Left hindlimb (tissue), 1 donor: ENCODE measurements around the gene PLEKHG7.
"Not testable (repeated sequence)": the region's sequence is repeated elsewhere in the genome, so short reads cannot be mapped to it uniquely, and the experiment has no call there.

ENCODE experiments used
- DNase-seq: peaks from one replicate; pipeline ENCODE4 v3.0.0-alpha.2; 2018

PLEKHG7 gene

GRCh38 chr12:92753976-92754885, 51.4 kb downstream of the PLEKHG7 start:
- no peak for DNase-seq

GRCh38 chr12:92756898-92757596, 54.3 kb downstream of the PLEKHG7 start:
- DNase-seq, result no peak

DNA sequence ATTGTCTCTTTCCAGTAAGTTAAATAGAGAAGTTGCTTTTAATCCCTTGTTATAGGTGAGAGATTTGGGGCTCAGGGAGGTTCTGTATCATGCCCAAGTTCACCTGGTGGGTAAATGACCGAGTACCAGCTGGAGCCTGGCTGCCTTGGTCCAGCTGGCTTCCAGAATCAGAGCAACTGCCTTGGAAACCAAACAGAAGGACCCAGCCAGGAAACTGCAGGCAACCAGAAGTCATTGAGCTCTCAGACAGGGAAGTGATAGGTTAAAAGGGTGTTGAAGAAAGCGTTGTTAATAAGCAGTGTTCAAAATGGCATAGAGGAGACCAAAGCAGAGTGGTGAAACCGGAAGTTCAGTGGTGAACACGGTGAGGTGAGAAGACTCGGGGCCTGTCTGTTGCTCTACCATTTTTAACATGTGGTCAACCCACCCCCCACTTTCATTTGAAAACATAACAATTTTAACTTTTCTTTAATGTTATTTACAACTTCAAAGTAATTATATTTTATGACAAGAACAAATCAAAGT, 54.9 kb downstream of the PLEKHG7 start:
- no peak for DNase-seq

GRCh38 chr12:92759634-92760268, 57.0 kb downstream of the PLEKHG7 start:
- no peak for DNase-seq

DNA sequence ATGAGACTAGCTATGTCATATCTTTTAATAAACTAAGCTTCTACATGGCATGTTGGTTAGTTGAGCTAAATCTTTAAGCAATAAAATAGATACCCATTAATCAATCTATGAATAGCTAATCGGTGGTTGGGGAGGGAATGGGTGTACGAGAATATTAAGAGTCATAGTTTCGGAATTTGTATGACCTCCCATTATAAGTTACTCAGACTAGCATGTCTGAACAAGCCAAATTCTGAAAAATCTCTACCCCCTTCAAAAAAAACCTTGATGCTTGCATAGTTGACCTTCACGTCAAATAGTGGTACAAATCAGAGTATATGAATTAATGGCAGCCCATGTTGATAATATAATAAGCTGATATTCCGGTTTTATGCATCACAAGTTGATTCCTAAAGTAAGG, 60.0 kb downstream of the PLEKHG7 start:
- no peak for DNase-seq

- peak; percentile 59 for DNase-seq
These were observed 62.0 kb downstream of the PLEKHG7 start for GRCh38 chr12:92764831-92765230.

GRCh38 chr12:92765871-92766270, 63.1 kb downstream of the PLEKHG7 start:
- DNase-seq, result no peak

- no peak for DNase-seq
These were observed 66.5 kb downstream of the PLEKHG7 start for GRCh38 chr12:92769124-92769901.

DNA sequence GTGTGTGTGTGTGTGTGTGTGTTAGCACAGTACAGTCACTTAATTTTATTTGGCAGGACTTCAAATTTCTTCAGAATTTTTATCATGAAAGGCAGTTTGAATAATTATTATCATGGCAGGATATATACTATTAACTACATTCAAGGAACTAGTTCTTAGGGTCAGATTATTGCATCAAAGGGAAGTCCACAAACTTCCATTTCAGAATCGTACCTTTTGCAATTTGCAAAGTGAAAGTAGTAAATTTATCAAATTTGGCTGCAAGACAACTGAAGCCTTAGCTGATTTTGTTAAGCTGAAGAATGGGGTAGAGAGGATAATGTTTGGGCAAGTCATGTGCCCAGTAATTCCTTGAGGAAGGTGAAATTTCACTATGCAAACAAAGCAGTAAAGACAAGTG, 68.2 kb downstream of the PLEKHG7 start:
- DNase-seq, result no peak

GRCh38 chr12:92775416-92775815, 72.6 kb downstream of the PLEKHG7 start:
- DNase-seq, result no peak

- DNase-seq, result no peak
These were observed 75.7 kb downstream of the PLEKHG7 start for GRCh38 chr12:92778525-92778924.

DNA sequence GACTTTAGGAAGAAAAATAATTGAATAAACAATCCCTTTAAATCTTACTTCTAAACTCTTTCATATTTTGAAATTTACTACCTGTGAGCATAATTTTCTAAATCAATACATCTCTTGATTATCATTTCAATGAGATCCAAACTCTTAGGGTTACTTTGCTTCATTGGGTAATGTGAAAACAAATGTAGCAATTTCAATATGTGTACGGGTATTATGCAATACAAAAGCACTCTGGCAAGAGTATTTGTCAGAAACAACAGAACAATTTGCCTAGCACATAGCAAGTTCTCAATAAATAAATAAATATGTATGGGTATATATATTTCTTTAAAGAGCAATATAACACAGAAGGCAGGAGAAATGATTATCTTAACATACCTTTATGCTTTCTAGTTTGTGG, 77.1 kb downstream of the PLEKHG7 start:
- DNase-seq, result no peak

DNA sequence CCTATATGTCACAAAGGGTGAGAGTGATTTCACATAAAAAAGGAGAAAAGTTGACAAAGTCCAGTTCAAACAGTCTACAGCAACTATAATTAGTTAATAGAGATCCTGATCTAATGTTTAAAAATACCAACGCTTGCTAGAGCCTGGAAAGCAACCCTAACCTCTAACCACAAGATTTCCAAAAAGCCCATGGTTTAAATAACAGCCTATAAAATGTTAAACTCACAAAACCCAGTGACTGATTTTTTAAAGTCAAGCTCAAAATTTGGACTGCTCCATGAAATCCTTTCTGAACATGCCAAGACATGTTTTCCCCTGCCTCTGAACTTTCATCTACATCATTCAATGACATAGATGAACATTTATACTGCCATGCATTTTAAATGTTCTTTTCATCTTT, 81.6 kb downstream of the PLEKHG7 start:
- DNase-seq, result no peak

DNA sequence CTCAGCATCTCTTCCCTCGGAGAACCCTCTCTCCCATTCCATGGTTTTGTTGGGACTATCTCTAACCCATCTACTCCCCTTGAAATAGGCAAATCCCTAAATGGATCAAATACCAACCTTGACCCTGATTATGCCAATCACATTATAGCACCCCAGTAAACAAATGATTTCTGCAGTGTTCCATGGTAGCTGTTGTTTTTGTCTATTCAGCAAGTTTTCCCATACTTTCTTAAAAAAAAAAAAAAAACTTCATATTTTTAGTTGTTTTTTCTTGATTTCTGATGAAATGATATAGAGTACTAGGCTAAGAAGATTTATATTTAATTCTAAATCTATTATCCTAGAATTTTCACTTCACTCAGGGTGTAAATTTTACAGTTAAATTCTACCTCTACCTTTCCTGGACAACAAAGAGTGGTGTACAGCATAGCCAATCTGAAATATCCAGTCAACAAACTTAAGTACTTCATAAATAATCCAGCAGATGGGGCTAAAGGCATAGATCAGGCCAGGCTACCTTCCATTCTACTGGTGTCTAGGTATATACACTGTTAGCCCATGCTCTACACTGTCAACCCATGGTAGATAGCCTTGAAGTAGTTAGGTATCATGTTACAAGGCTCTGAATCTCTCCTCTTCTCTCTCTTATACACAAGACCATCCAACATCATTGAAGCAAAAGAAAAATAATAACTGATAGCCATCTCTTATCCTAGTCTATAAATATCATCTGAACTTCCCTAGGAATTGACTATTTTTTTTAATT, 82.2 kb downstream of the PLEKHG7 start:
- no peak for DNase-seq

GRCh38 chr12:92785563-92785950, 82.8 kb downstream of the PLEKHG7 start:
- DNase-seq, result no peak

DNA sequence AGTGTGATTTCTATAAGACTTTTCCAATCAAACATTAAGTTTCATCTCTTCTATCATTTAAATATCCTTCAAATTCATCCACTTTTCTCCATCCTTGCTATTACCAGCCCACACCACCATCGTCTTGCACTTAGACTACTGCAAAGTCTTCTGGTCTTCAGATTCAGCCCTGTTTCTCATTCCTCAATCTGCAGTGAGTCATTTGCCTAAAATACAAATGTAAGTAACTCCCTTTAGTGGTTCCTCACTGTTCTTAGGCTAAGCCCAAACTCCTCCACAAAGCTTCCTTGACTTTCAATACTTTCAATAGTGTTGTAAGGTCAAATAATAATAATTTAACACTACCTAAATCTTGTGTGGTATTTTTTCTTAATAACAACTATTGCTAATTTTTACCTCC, 83.3 kb downstream of the PLEKHG7 start:
- DNase-seq, result no peak

GRCh38 chr12:92794356-92794755, 91.6 kb downstream of the PLEKHG7 start:
- DNase-seq, result not testable (repeated sequence)

DNA sequence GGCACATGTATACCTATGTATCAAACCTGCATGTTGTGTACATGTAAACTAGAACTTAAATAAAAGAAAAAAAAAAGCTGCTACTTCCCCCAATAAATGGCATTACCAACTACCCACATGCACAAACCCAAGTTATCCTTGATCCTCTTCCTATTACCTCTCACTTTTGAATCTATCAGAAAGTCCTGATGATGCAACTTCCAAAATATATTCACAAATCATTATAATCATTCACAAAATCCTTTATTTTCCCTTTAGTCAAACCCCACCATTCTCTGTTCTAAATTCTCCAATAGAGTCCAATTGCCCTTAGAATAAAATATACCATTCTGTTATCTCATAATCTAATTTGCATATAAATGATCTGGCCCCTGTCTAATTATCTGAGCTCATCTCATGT, 92.0 kb downstream of the PLEKHG7 start:
- DNase-seq, result no peak

DNA sequence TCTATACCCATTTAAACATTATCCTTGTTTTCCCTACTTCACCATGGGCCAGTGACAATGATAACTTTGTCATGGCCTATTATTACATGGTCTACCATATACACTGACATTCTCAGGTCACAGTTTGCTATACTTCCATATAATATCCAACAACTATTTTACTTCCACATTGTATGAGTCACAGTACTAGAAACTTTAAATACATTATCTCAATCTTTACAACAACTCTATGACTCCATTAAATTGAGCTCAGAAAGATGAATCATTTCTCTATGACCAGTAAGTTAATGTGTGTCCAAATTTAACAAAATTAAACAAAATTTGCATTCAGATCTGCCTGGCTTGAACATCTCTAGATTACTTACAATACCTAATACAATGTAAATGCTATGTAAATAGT, 93.9 kb downstream of the PLEKHG7 start:
- no peak for DNase-seq

- DNase-seq, result no peak
These were observed 100.1 kb downstream of the PLEKHG7 start for GRCh38 chr12:92802906-92803305.

DNA sequence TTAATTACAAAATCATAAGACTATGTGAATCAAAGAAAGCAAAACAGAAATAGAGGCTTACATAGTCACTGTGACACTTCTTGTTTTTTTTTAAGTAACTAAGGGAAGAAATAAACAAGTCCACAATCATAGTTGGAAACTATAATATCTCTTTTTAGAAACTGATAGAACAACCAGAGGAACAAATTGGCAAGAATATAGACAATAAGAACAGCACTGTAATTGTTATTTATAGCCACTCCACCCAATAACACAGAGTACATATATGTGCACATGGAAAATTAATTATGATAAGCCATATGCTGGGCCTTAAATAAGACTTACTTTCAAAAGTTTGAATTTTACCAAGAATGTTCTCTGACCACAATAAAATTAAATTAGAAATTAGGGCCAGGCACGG, 101.1 kb downstream of the PLEKHG7 start:
- no peak for DNase-seq

DNA sequence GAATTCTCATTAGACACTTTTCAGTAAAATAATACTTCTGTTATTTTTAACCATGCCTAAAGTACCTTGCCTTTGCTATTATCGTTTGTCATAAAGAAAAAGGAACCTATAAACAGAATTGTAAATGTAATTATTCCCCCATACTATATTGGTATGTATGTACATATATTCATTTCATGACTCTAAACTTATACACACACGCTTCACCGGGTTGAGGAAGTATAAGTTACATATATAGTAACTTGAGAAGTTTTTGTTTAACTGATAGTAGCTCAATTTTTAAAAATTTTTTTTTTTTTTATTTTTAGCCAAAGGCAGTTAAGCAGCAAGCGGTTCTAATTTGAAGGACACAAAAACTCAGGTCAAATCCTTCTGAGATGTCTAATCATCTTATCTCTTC, 107.6 kb downstream of the PLEKHG7 start:
- DNase-seq, result no peak
